ENCODE measurements around the gene ACLY. TPM values are rescaled to one million over a fixed set of nuclear protein-coding genes. Genes with fewer than 3 reads are reported as not detected.
A peak's percentile ranks its signal among the peaks of the same experiment; 100 is the strongest.
"Not testable (repeated sequence)": the region's sequence is repeated elsewhere in the genome, so short reads cannot be mapped to it uniquely, and the experiment has no call there.

Gene ACLY
- total RNA-seq, 1 donor from 2014 or later = 422 TPM

DNA sequence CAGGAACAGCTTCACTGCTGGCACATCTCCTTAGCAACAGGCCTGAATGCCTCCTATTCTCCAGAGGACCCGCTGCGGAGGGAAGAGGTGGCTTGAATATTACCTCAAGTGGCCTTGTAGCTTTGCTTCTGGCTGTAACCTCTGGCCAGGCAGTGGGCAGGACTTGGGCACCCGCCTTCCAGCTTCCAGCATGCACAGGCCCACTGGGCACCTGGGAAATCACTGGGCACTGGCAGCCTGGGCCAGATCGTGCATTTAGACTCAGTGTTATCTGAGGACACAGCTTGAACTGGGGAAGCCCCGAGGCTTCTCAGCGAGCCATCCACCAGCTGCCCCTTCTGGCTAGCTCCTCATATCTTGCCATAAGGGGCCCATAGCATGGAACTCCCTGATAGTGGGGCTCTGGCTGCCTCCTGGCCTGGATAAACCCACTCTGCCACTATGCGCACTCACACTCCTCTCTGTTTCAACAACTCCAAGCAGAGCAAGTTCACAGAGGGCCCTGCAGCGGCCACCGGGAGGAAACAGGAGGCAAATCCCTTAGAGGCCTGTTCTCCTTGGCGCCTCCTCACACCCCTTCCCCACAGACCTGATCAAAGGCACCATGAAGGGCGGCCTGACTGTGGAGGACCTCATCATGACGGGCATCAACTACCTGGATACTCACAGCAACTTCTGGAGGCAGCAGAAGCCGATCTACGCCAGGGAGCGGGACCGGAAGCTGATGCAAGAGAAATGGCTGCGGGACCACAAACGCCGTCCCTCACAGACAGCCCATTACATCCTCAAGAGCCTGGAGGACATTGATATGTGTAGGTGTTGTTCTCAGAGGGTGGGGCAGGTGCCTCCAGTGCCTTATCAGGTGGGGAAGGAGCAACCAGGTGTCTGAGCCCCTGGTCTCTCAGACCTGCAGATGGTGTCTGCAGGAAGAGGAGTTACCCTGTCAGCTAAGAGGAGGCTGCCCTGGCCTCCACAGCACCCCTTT is 19.5 kb upstream of the ACLY start:
- Mint-ChIP-seq H3K4me3 (no peak overlapping the region), H3K9me3 (no peaks in the 10 kb centered on the region), H3K4me1 (peaks cover 5% of the 10 kb centered on the region), H3K27ac (ENCODE audit: unreplicated experiment) (no peak overlapping the region), H3K36me3 (ENCODE audit: low read depth) (no peaks in the 10 kb centered on the region), H3K27me3 (ENCODE audit: low read depth) (no peaks in the 10 kb centered on the region)
- TF ChIP-seq, protein P1, sequence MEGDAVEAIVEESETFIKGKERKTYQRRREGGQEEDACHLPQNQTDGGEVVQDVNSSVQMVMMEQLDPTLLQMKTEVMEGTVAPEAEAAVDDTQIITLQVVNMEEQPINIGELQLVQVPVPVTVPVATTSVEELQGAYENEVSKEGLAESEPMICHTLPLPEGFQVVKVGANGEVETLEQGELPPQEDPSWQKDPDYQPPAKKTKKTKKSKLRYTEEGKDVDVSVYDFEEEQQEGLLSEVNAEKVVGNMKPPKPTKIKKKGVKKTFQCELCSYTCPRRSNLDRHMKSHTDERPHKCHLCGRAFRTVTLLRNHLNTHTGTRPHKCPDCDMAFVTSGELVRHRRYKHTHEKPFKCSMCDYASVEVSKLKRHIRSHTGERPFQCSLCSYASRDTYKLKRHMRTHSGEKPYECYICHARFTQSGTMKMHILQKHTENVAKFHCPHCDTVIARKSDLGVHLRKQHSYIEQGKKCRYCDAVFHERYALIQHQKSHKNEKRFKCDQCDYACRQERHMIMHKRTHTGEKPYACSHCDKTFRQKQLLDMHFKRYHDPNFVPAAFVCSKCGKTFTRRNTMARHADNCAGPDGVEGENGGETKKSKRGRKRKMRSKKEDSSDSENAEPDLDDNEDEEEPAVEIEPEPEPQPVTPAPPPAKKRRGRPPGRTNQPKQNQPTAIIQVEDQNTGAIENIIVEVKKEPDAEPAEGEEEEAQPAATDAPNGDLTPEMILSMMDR (conservative IDR thresholded peaks at IDR 0.05) = no peak
- DNase-seq (ENCODE audit: low read depth, low spot score) = no peak

- Mint-ChIP-seq H3K9me3 (no peaks in the 10 kb centered on the region), H3K27me3 (ENCODE audit: low read depth) (no peaks in the 10 kb centered on the region), H3K27ac (ENCODE audit: unreplicated experiment) (no peak overlapping the region), H3K36me3 (ENCODE audit: low read depth) (no peaks in the 10 kb centered on the region), H3K4me1 (peaks cover 14% of the 10 kb centered on the region), H3K4me3 (no peak overlapping the region)
- TF ChIP-seq, protein P1 (conservative IDR thresholded peaks at IDR 0.05) = no peak
- no peak for DNase-seq (ENCODE audit: low read depth, low spot score)
Observed at GRCh38 chr17:41935641-41936040, 16.9 kb upstream of the ACLY start.

GRCh38 chr17:41932816-41933389 is 14.2 kb upstream of the ACLY start:
- Mint-ChIP-seq H3K9me3 (no peaks in the 10 kb centered on the region), H3K36me3 (ENCODE audit: low read depth) (no peaks in the 10 kb centered on the region), H3K4me3 (peak overlapping the region; percentile 33), H3K4me1 (peaks cover 29% of the 10 kb centered on the region), H3K27me3 (ENCODE audit: low read depth) (no peaks in the 10 kb centered on the region), H3K27ac (ENCODE audit: unreplicated experiment) (peak overlapping the region; percentile 37)
- TF ChIP-seq, protein P1 (conservative IDR thresholded peaks at IDR 0.05) = no peak
- no peak for DNase-seq (ENCODE audit: low read depth, low spot score)

GRCh38 chr17:41931715-41932114 is 13.0 kb upstream of the ACLY start:
- not testable (repeated sequence) for H3K4me3 Mint-ChIP-seq

DNA sequence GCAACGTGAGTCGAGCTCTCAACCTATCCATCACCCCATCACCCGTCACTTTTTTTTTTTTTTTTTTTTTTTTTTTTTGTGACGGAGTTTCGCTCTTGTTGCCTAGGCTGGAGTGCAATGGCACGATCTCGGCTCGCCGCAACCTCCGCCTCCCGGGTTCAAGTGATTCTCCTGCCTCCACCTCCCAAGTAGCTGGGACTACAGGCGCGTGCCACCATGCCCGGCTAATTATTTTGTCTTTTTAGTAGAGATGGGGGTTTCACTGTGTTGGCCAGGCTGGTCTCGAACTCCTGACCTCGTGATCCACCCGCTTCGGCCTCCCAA is 12.0 kb upstream of the ACLY start:
- not testable (repeated sequence) for H3K36me3 Mint-ChIP-seq (ENCODE audit: low read depth); H3K27me3 Mint-ChIP-seq (ENCODE audit: low read depth); DNase-seq (ENCODE audit: low read depth, low spot score); H3K9me3 Mint-ChIP-seq
- H3K4me1 Mint-ChIP-seq = peaks cover 29% of the 10 kb centered on the region
- H3K27ac Mint-ChIP-seq (ENCODE audit: unreplicated experiment) = peak overlapping the region; percentile 97
- H3K4me3 Mint-ChIP-seq = peak overlapping the region; percentile 91

More at GRCh38 chr17:41931715-41932114, 13.0 kb upstream of the ACLY start:
- H3K27me3 Mint-ChIP-seq (ENCODE audit: low read depth); DNase-seq (ENCODE audit: low read depth, low spot score); H3K36me3 Mint-ChIP-seq (ENCODE audit: low read depth); H3K9me3 Mint-ChIP-seq; H3K27ac Mint-ChIP-seq (ENCODE audit: unreplicated experiment): not testable (repeated sequence)
- peaks cover 29% of the 10 kb centered on the region for H3K4me1 Mint-ChIP-seq

- H3K4me3 Mint-ChIP-seq = peak within 1 kb of the TSS; percentile 91
- no peaks in the 10 kb centered on the region for H3K27me3 Mint-ChIP-seq (ENCODE audit: low read depth)
- no peaks in the 10 kb centered on the region for H3K36me3 Mint-ChIP-seq (ENCODE audit: low read depth)
- peak; percentile 91 for DNase-seq (ENCODE audit: low read depth, low spot score)
- H3K4me1 Mint-ChIP-seq = peaks cover 29% of the 10 kb centered on the region
- H3K27ac Mint-ChIP-seq (ENCODE audit: unreplicated experiment) = peak within 1 kb of the TSS; percentile 97
- TF ChIP-seq, protein P1 (conservative IDR thresholded peaks at IDR 0.05) = peak; percentile 62
- no peaks in the 10 kb centered on the region for H3K9me3 Mint-ChIP-seq
Observed at GRCh38 chr17:41930009-41930832, 11.5 kb upstream of the ACLY start, which contains the start of gene ODAD4. ODAD4 (plus strand) TSS chr17:41930617; CDS start chr17:41930724, 107 bp downstream.

Data from neural crest cell (in vitro differentiated cells).